ENCODE measurements around the gene MPDU1.
"Not testable (repeated sequence)": the region's sequence is repeated elsewhere in the genome, so short reads cannot be mapped to it uniquely, and the experiment has no call there.

MPDU1 gene

GRCh38 chr17:7614425-7615264 is 31.0 kb downstream of the MPDU1 start, which contains the start of gene FXR2:
Gene FXR2, minus strand, starts transcription at chr17:7614897. Its CDS starts 365 bp downstream, at chr17:7614532.
- ATAC-seq (peak; percentile 95), DNase-seq (peak; percentile 100)

GRCh38 chr17:7615265-7615747 is 31.7 kb downstream of the MPDU1 start:
- DNase-seq (no peak), ATAC-seq (no peak)

GRCh38 chr17:7618608-7619007 is 35.0 kb downstream of the MPDU1 start:
- ATAC-seq, result no peak

GRCh38 chr17:7620835-7621234 is 37.2 kb downstream of the MPDU1 start:
- ATAC-seq (no peak), DNase-seq (no peak)

More at GRCh38 chr17:7618608-7619007, 35.0 kb downstream of the MPDU1 start:
- DNase-seq, result no peak

GRCh38 chr17:7623661-7624060 is 40.0 kb downstream of the MPDU1 start:
- no peak for ATAC-seq

GRCh38 chr17:7625749-7626148 is 42.1 kb downstream of the MPDU1 start:
- not testable (repeated sequence) for DNase-seq, ATAC-seq

More at GRCh38 chr17:7623661-7624060, 40.0 kb downstream of the MPDU1 start:
- no peak for DNase-seq

- no peak for ATAC-seq
- DNase-seq, result no peak
Observed at GRCh38 chr17:7626307-7626706, 42.7 kb downstream of the MPDU1 start.

GRCh38 chr17:7626956-7627249 is 43.3 kb downstream of the MPDU1 start:
- DNase-seq, result no peak
- ATAC-seq, result no peak

- peak; percentile 88 for DNase-seq
- peak; percentile 98 for ATAC-seq
Observed at GRCh38 chr17:7627250-7628121, 43.8 kb downstream of the MPDU1 start, which contains the start of gene SAT2. Gene SAT2, minus strand, starts transcription at chr17:7627821. Its CDS starts 186 bp downstream, at chr17:7627635.

GRCh38 chr17:7629939-7630571 is 46.4 kb downstream of the MPDU1 start, which contains the start of gene SHBG:
Gene SHBG, plus strand, starts transcription at chr17:7630135. Its CDS starts 38 bp downstream, at chr17:7630173.
- ATAC-seq (no peak), DNase-seq (no peak)

GRCh38 chr17:7631398-7632380 is 48.0 kb downstream of the MPDU1 start:
- ATAC-seq (no peak), DNase-seq (no peak)

GRCh38 chr17:7632492-7632894 is 48.8 kb downstream of the MPDU1 start:
- DNase-seq (peak; percentile 31), ATAC-seq (peak; percentile 43)

GRCh38 chr17:7633093-7633492 is 49.4 kb downstream of the MPDU1 start:
- DNase-seq, result no peak
- no peak for ATAC-seq

- ATAC-seq (no peak), DNase-seq (peak; percentile 46)
Observed at GRCh38 chr17:7634384-7634783, 50.7 kb downstream of the MPDU1 start.

GRCh38 chr17:7636163-7636562 is 52.5 kb downstream of the MPDU1 start:
- no peak for DNase-seq
- ATAC-seq, result no peak

All from stimulated activated naive CD8-positive, alpha-beta T cell treated with anti-CD3 and anti-CD28 coated beads, Interleukin-15, Interleukin-2, amounts not matched to agents 100 U/mL and 50 U/mL, for 24 hours (primary cell).